HG03280 (cell line): ENCODE measurements around the gene AKAP11.

ENCODE experiments used
- ATAC-seq: cut with Tn5 transposase; IDR thresholded peaks from one replicate; pipeline ENCODE4 v1.9.1; 2021; ENCODE audit warnings: mild to moderate bottlenecking, moderate library complexity; ENCODE audit not compliant: unreplicated experiment

Gene AKAP11

GRCh38 chr13:42274386-42275097 is 2.6 kb downstream of the AKAP11 start:
- ATAC-seq: no peak

GRCh38 chr13:42275098-42275471 is 3.1 kb downstream of the AKAP11 start:
- ATAC-seq: peak; percentile 31

- ATAC-seq: no peak
These were observed 3.6 kb downstream of the AKAP11 start for GRCh38 chr13:42275506-42275905.

GRCh38 chr13:42276683-42277082 is 4.7 kb downstream of the AKAP11 start:
- no peak for ATAC-seq

- no peak for ATAC-seq
These were observed 5.8 kb downstream of the AKAP11 start for GRCh38 chr13:42277618-42278276.

- ATAC-seq: no peak
These were observed 7.1 kb downstream of the AKAP11 start for GRCh38 chr13:42279080-42279479.

- no peak for ATAC-seq
These were observed 8.0 kb downstream of the AKAP11 start for GRCh38 chr13:42279986-42280385.

GRCh38 chr13:42280537-42280936 is 8.6 kb downstream of the AKAP11 start:
- no peak for ATAC-seq

- no peak for ATAC-seq
These were observed 11.6 kb downstream of the AKAP11 start for GRCh38 chr13:42283574-42283973.

- no peak for ATAC-seq
These were observed 12.1 kb downstream of the AKAP11 start for GRCh38 chr13:42284068-42284467.

GRCh38 chr13:42298392-42298791 is 26.4 kb downstream of the AKAP11 start:
- no peak for ATAC-seq

- ATAC-seq: no peak
These were observed 33.6 kb downstream of the AKAP11 start for GRCh38 chr13:42305503-42305902.

GRCh38 chr13:42307461-42307860 is 35.5 kb downstream of the AKAP11 start:
- no peak for ATAC-seq

GRCh38 chr13:42312817-42313431 is 41.0 kb downstream of the AKAP11 start:
- ATAC-seq: no peak

- ATAC-seq: no peak
These were observed 46.6 kb downstream of the AKAP11 start for GRCh38 chr13:42318570-42318969.

GRCh38 chr13:42320375-42320787 is 48.4 kb downstream of the AKAP11 start:
- no peak for ATAC-seq

- ATAC-seq: no peak
These were observed 50.9 kb downstream of the AKAP11 start for GRCh38 chr13:42322806-42323205.

- no peak for ATAC-seq
These were observed 52.8 kb downstream of the AKAP11 start for GRCh38 chr13:42324704-42325103.

GRCh38 chr13:42327725-42328124 is 55.8 kb downstream of the AKAP11 start:
- ATAC-seq: no peak

GRCh38 chr13:42328672-42329071 is 56.7 kb downstream of the AKAP11 start:
- ATAC-seq: no peak

- no peak for ATAC-seq
These were observed 57.3 kb downstream of the AKAP11 start for GRCh38 chr13:42329239-42329638.

- ATAC-seq: no peak
These were observed 59.1 kb downstream of the AKAP11 start for GRCh38 chr13:42331009-42331408.
